HepG2 (cell line): Measurements from ENCODE around the gene CPT1C. TPM values are rescaled to one million over a fixed set of nuclear protein-coding genes. Genes with fewer than 3 reads are reported as not detected.

Source experiments
- CAMTA2 ChIP-seq: sonication (generic); formaldehyde crosslinking; IDR thresholded peaks from 2 replicates; pipeline ENCODE4 v1.4.0; 2020; ENCODE audit warnings: mild to moderate bottlenecking, missing genetic modification reagents, borderline replicate concordance
- EHMT2 ChIP-seq: fragments of 200-600 bp; sonication (generic); IDR thresholded peaks from 2 replicates; pipeline ENCODE4 v1.7.0; 2017; ENCODE audit warnings: antibody characterized with exemption, low read depth, low read length, borderline replicate concordance
- ERF ChIP-seq: IDR thresholded peaks from 2 replicates; pipeline ENCODE4 v1.6.1; 2018; ENCODE audit warnings: missing biosample characterization, missing genetic modification reagents
- FLYWCH1 ChIP-seq: sonication (generic); formaldehyde crosslinking; IDR thresholded peaks from 2 replicates; pipeline ENCODE4 v1.8.1; 2023; ENCODE audit warnings: mild to moderate bottlenecking, missing genetic modification reagents
- GTF3A ChIP-seq: sonication (generic); formaldehyde crosslinking; conservative IDR thresholded peaks from 2 replicates; pipeline ENCODE4 v1.4.0; 2020; ENCODE audit warnings: mild to moderate bottlenecking, missing genetic modification reagents
- HES4 ChIP-seq: sonication (generic); formaldehyde crosslinking; IDR thresholded peaks from 2 replicates; pipeline ENCODE4 v1.9.0; 2021; ENCODE audit warnings: mild to moderate bottlenecking, missing genetic modification reagents, borderline replicate concordance
- HOXA3 ChIP-seq: sonication (generic); formaldehyde crosslinking; IDR thresholded peaks from 2 replicates; pipeline ENCODE4 v1.5.0; 2020; ENCODE audit warnings: missing genetic modification reagents
- JUND ChIP-seq: sonication (generic); formaldehyde crosslinking; IDR thresholded peaks from 2 replicates; pipeline ENCODE4 v1.8.0; 2022; ENCODE audit warnings: mild to moderate bottlenecking, missing genetic modification reagents
- KDM4B ChIP-seq: sonication (generic); formaldehyde crosslinking; IDR thresholded peaks from 2 replicates; pipeline ENCODE4 v1.4.0; 2020; ENCODE audit warnings: missing genetic modification reagents
- KLF16 ChIP-seq, 2 experiments: sonication (generic) in 1 of 2; formaldehyde crosslinking in 1 of 2; IDR thresholded peaks; 2 replicates each; pipeline versions ENCODE4 v1.6.1 to v1.8.0; 2016 to 2023; ENCODE audit warnings: missing genetic modification reagents in 2 of 2, missing compliant biosample characterization in 1 of 2
- RCOR2 ChIP-seq: IDR thresholded peaks from 2 replicates; pipeline ENCODE4 v1.6.1; 2016; ENCODE audit warnings: missing biosample characterization, missing genetic modification reagents
- RFX3 ChIP-seq: IDR thresholded peaks from 2 replicates; pipeline ENCODE4 v1.6.1; 2016; ENCODE audit warnings: missing biosample characterization, missing genetic modification reagents
- SALL2 ChIP-seq: sonication (generic); formaldehyde crosslinking; IDR thresholded peaks from 2 replicates; pipeline ENCODE4 v1.8.1; 2023; ENCODE audit warnings: mild to moderate bottlenecking, missing genetic modification reagents, inconsistent platforms
- SP1 ChIP-seq, 2 experiments: fragments of 450-650 bp in 1 of 2; sonication (generic) in 1 of 2; formaldehyde crosslinking in 1 of 2; IDR thresholded peaks; 2 replicates each; pipeline versions ENCODE4 v1.4.0 to v1.6.1; 2016 to 2020; ENCODE audit warnings: missing genetic modification reagents in 1 of 2
- YEATS2 ChIP-seq: sonication (generic); formaldehyde crosslinking; IDR thresholded peaks from 2 replicates; pipeline ENCODE4 v1.4.0; 2020; ENCODE audit warnings: missing genetic modification reagents, borderline replicate concordance
- ZFX ChIP-seq: sonication (generic); formaldehyde crosslinking; IDR thresholded peaks from 2 replicates; pipeline ENCODE4 v1.4.0; 2020; ENCODE audit warnings: mild to moderate bottlenecking, low read depth, missing genetic modification reagents, moderate library complexity
- ZNF10 ChIP-seq: sonication (generic); formaldehyde crosslinking; IDR thresholded peaks from 2 replicates; pipeline ENCODE4 v1.4.0; 2020; ENCODE audit warnings: mild to moderate bottlenecking, low read depth, missing genetic modification reagents, borderline replicate concordance
- ZNF101 ChIP-seq: sonication (generic); formaldehyde crosslinking; IDR thresholded peaks from 2 replicates; pipeline ENCODE4 v1.4.0; 2020; ENCODE audit warnings: mild to moderate bottlenecking, low read depth, missing genetic modification reagents, borderline replicate concordance
- ZNF253 ChIP-seq: sonication (generic); formaldehyde crosslinking; IDR thresholded peaks from 2 replicates; pipeline ENCODE4 v1.8.0; 2022; ENCODE audit warnings: mild to moderate bottlenecking, missing genetic modification reagents, borderline replicate concordance
- ZNF546 ChIP-seq: sonication (generic); formaldehyde crosslinking; conservative IDR thresholded peaks from 2 replicates; pipeline ENCODE4 v1.8.1; 2023; ENCODE audit warnings: mild to moderate bottlenecking, missing genetic modification reagents
- ZNF605 ChIP-seq: sonication (generic); formaldehyde crosslinking; IDR thresholded peaks from 2 replicates; pipeline ENCODE4 v1.8.0; 2022; ENCODE audit warnings: mild to moderate bottlenecking, missing genetic modification reagents
- ZNF672 ChIP-seq: sonication (generic); formaldehyde crosslinking; IDR thresholded peaks from 2 replicates; pipeline ENCODE4 v1.8.1; 2022; ENCODE audit warnings: missing genetic modification reagents
- ZNF678 ChIP-seq: sonication (generic); formaldehyde crosslinking; IDR thresholded peaks from 2 replicates; pipeline ENCODE4 v1.4.0; 2020; ENCODE audit warnings: mild to moderate bottlenecking, missing genetic modification reagents
- ZSCAN29 ChIP-seq: sonication (generic); formaldehyde crosslinking; conservative IDR thresholded peaks from 2 replicates; pipeline ENCODE4 v1.4.0; 2020; ENCODE audit warnings: mild to moderate bottlenecking, missing genetic modification reagents
- polyA plus RNA-seq, 8 experiments: library from polyadenylated mRNA; depleted of rRNA in 3 of 8; stranded (reverse) in 7 of 8; unstranded in 1 of 8; fragments of >200 nt; fragmentation: Illumina TruSeq in 4 of 8; extraction: Trizol in 4 of 8; gene quantifications; 2 replicates each; pipeline versions ENCODE4 v1.2.1 to v1.2.3, GENCODE V29; 2011 to 2016; ENCODE audit warnings: low read depth in 4 of 8, missing spikeins in 1 of 8, mixed read lengths in 1 of 8; ENCODE audit not compliant: insufficient read depth in 1 of 8
- total RNA-seq, 5 experiments: library from RNA; depleted of rRNA; stranded (reverse); fragments of >200 nt; fragmentation: Illumina TruSeq; extraction: Trizol; gene quantifications; 2 replicates each; pipeline ENCODE4 v1.2.3, GENCODE V29; 2016; ENCODE audit warnings: low read depth in 1 of 5
- TF ChIP-seq, protein P1 (sequence below): sonication (generic); formaldehyde crosslinking; IDR thresholded peaks from 2 replicates; pipeline ENCODE4 v1.5.1; 2020; ENCODE audit warnings: mild to moderate bottlenecking, missing genetic modification reagents, moderate library complexity
- TF ChIP-seq, protein P2 (sequence below): sonication (generic); formaldehyde crosslinking; IDR thresholded peaks from 2 replicates; pipeline ENCODE4 v1.5.0; 2020; ENCODE audit warnings: missing genetic modification reagents

CPT1C gene
- total and polyA plus RNA-seq, 2 of the 13 experiments (the other 11 are each of a cell fraction or from before 2014, with no cell fraction given): 0.18 TPM; not detected in 1

DNA sequence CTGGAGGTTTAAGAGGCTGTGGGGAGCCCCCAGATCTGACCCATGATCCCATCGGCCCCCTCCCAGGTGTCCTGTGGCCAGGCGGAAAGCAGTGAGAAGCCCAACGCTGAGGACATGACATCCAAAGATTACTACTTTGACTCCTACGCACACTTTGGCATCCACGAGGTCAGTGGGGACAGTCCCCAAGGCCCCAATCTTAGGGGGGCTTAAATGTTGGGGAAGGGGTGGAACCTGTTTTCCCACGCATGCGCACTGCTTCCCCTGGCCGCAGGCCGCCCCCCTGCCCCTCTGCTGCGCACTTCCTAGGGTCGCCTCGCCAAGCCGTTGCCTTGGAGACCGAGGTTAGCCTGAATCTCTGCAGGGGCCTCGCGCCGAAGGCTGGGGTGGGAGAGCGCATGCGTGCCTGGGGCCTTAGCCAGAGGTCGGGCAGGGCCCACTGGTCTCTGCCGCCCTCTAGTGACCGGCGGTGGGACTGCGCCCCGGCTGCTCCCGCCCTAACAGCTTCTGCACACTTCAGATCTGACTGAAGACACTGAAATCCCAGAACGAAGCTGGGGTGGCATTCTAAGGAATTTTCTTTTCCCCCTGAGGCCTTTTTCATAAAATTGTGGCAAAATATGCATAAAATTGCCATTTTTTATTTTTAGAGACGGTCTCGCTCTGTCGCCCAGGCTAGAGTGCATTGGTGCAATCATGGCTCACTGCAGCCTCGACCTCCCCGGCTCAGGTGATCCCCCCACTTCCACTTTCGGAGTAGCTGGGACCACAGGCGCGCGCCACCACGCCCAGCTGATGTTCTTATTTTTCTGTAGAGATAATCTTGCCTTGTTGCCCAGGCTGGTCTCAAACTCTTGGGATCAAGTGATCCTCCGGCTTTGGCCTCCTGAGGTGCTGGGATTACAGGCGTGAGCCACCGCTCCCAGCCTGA is 10.2 kb upstream of the CPT1C start (continued):
- TF ChIP-seq HOXA3 (peak; percentile 31; the same call in 1 of the 2 replicates), JUND (CRISPR knock-in tag) (no peak), ZNF10 (CRISPR knock-in tag) (no peak), EHMT2 (no peak), ZNF253 (CRISPR knock-in tag) (no peak), KDM4B (CRISPR knock-in tag) (no peak), GTF3A (no peak), ZNF101 (CRISPR knock-in tag) (0 out of 2 replicates have a peak, but pooled peaks have one; percentile 33), ERF (CRISPR knock-in tag) (peak; percentile 57; the same call in 1 of the 2 replicates), ZFX (CRISPR knock-in tag) (peak; percentile 44; the same call in 1 of the 2 replicates), KLF16 (CRISPR knock-in tag; IDR thresholded peaks at IDR 0.05) (0 out of 4 replicates have a peak, but pooled peaks of 1 of the 2 experiments have one; percentile 30), YEATS2 (CRISPR knock-in tag) (no peak), ZSCAN29 (CRISPR knock-in tag) (no peak), ZNF672 (no peak), RCOR2 (CRISPR knock-in tag) (no peak), CAMTA2 (CRISPR knock-in tag) (no peak), RFX3 (CRISPR knock-in tag) (peak; percentile 64; the same call in 1 of the 2 replicates), ZNF678 (CRISPR knock-in tag) (no peak), FLYWCH1 (no peak), SP1 (IDR thresholded peaks at IDR 0.05) (no peak), SP1 (CRISPR knock-in tag; IDR thresholded peaks at IDR 0.05) (no peak), HES4 (CRISPR knock-in tag) (no peak), SALL2 (CRISPR knock-in tag) (no peak), ZNF546 (CRISPR knock-in tag) (no peak), ZNF605 (CRISPR knock-in tag) (no peak)
- TF ChIP-seq, protein P1, sequence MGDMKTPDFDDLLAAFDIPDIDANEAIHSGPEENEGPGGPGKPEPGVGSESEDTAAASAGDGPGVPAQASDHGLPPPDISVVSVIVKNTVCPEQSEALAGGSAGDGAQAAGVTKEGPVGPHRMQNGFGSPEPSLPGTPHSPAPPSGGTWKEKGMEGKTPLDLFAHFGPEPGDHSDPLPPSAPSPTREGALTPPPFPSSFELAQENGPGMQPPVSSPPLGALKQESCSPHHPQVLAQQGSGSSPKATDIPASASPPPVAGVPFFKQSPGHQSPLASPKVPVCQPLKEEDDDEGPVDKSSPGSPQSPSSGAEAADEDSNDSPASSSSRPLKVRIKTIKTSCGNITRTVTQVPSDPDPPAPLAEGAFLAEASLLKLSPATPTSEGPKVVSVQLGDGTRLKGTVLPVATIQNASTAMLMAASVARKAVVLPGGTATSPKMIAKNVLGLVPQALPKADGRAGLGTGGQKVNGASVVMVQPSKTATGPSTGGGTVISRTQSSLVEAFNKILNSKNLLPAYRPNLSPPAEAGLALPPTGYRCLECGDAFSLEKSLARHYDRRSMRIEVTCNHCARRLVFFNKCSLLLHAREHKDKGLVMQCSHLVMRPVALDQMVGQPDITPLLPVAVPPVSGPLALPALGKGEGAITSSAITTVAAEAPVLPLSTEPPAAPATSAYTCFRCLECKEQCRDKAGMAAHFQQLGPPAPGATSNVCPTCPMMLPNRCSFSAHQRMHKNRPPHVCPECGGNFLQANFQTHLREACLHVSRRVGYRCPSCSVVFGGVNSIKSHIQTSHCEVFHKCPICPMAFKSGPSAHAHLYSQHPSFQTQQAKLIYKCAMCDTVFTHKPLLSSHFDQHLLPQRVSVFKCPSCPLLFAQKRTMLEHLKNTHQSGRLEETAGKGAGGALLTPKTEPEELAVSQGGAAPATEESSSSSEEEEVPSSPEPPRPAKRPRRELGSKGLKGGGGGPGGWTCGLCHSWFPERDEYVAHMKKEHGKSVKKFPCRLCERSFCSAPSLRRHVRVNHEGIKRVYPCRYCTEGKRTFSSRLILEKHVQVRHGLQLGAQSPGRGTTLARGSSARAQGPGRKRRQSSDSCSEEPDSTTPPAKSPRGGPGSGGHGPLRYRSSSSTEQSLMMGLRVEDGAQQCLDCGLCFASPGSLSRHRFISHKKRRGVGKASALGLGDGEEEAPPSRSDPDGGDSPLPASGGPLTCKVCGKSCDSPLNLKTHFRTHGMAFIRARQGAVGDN (CRISPR knock-in tag): peak; percentile 91
- TF ChIP-seq, protein P2, sequence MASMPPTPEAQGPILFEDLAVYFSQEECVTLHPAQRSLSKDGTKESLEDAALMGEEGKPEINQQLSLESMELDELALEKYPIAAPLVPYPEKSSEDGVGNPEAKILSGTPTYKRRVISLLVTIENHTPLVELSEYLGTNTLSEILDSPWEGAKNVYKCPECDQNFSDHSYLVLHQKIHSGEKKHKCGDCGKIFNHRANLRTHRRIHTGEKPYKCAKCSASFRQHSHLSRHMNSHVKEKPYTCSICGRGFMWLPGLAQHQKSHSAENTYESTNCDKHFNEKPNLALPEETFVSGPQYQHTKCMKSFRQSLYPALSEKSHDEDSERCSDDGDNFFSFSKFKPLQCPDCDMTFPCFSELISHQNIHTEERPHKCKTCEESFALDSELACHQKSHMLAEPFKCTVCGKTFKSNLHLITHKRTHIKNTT (CRISPR knock-in tag): no peak
